K562 (cell line): ENCODE results near the gene PRR30. TPM values are rescaled to one million over a fixed set of nuclear protein-coding genes. Genes with fewer than 3 reads are reported as not detected.

Experiments used
- BRD4 ChIP-seq: fragments of 200-600 bp; sonication (generic); IDR thresholded peaks from 2 replicates; pipeline ENCODE4 v1.6.1; 2017; ENCODE audit warnings: inconsistent platforms
- CBX8 ChIP-seq: fragments of 200-600 bp; sonication (generic); IDR thresholded peaks from 2 replicates; pipeline ENCODE4 v1.6.1; 2012; ENCODE audit warnings: borderline replicate concordance, mixed run types, low read depth, mild to moderate bottlenecking, moderate library complexity, mixed read lengths, low read length, control low read depth, inconsistent platforms; ENCODE audit not compliant: poor library complexity, severe bottlenecking; ENCODE audit errors: extremely low read depth
- CREB3 ChIP-seq: fragments of 450-650 bp; conservative IDR thresholded peaks from 2 replicates; pipeline ENCODE4 v1.6.1; 2016; ENCODE audit warnings: missing genetic modification characterization, low read depth, mild to moderate bottlenecking, missing compliant biosample characterization, moderate library complexity
- FOXK2 ChIP-seq, 2 experiments: fragments of 450-650 bp; IDR thresholded peaks in 1 of 2; conservative IDR thresholded peaks in 1 of 2; 2 replicates each; pipeline ENCODE4 v1.6.1; 2016; ENCODE audit warnings: low read depth in 2 of 2, mild to moderate bottlenecking in 1 of 2
- MEIS2 ChIP-seq: fragments of 450-650 bp; IDR thresholded peaks from 2 replicates; pipeline ENCODE4 v1.6.1; 2014; ENCODE audit warnings: mild to moderate bottlenecking; ENCODE audit not compliant: partially characterized antibody
- PBX2 ChIP-seq, 2 experiments: IDR thresholded peaks in 1 of 2; conservative IDR thresholded peaks in 1 of 2; 2 replicates each; pipeline ENCODE4 v1.6.1; 2016; ENCODE audit warnings: low read depth in 2 of 2, mild to moderate bottlenecking in 1 of 2, missing compliant biosample characterization in 1 of 2, missing genetic modification characterization in 1 of 2, moderate library complexity in 1 of 2
- RBM34 ChIP-seq: fragments of 200-400 bp; formaldehyde crosslinking; IDR thresholded peaks from 2 replicates; pipeline ENCODE4 v1.6.1; 2018; ENCODE audit warnings: low read length, borderline replicate concordance; ENCODE audit not compliant: insufficient read depth
- SMARCA5 ChIP-seq: fragments of 450-650 bp; IDR thresholded peaks from 2 replicates; pipeline ENCODE4 v1.6.1; 2016
- SMARCB1 ChIP-seq: IDR thresholded peaks from 2 replicates; pipeline ENCODE4 v1.6.1; 2011; ENCODE audit warnings: improper control_type of control experiment, low read depth; ENCODE audit not compliant: insufficient read length
- TSC22D4 ChIP-seq: fragments of 450-650 bp; IDR thresholded peaks from 2 replicates; pipeline ENCODE4 v1.6.1; 2016; ENCODE audit warnings: missing genetic modification characterization, missing biosample characterization, control low read depth
- ZC3H11A ChIP-seq: IDR thresholded peaks from 2 replicates; pipeline ENCODE4 v1.6.1; 2012; ENCODE audit warnings: low read depth, low read length, improper control_type of control experiment
- ZFP1 ChIP-seq: fragments of 450-650 bp; formaldehyde crosslinking; IDR thresholded peaks from 2 replicates; pipeline ENCODE4 v1.4.0; 2020; ENCODE audit warnings: mild to moderate bottlenecking, mixed read lengths
- ZNF583 ChIP-seq: fragments of 250-450 bp; sonication (Bioruptor Pico); IDR thresholded peaks from 2 replicates; pipeline ENCODE4 v1.4.0; 2020
- ZNF699 ChIP-seq: fragments of 250-450 bp; sonication (Bioruptor Pico); IDR thresholded peaks from 2 replicates; pipeline ENCODE4 v1.8.0; 2021; ENCODE audit warnings: mild to moderate bottlenecking, moderate library complexity; ENCODE audit not compliant: insufficient replicate concordance
- ZNF830 ChIP-seq: fragments of 250-450 bp; sonication (Bioruptor Pico); IDR thresholded peaks from 2 replicates; pipeline ENCODE4 v1.5.0; 2021; ENCODE audit warnings: mild to moderate bottlenecking
- polyA plus RNA-seq, 8 experiments: library from polyadenylated mRNA; depleted of rRNA in 4 of 8; stranded (reverse) in 5 of 8; unstranded in 3 of 8; fragments of >200 nt; fragmentation: Nextera tagmentation in 2 of 8; fragmentation: Illumina TruSeq in 1 of 8; extraction: Ambion mirVana in 2 of 8; extraction: Trizol in 1 of 8; gene quantifications; 2 replicates each; pipeline versions ENCODE4 v1.2.1 to v1.2.3, GENCODE V29; 2011 to 2014; ENCODE audit warnings: inconsistent platforms in 1 of 8, missing spikeins in 1 of 8
- total RNA-seq, 7 experiments: library from RNA; depleted of rRNA in 6 of 7; stranded (reverse); fragments of >200 nt in 6 of 7; fragmentation: Illumina TruSeq in 2 of 7; extraction: Trizol in 2 of 7; gene quantifications; 2 replicates each; pipeline versions ENCODE4 v1.2.1 to v1.2.3, GENCODE V29; 2011 to 2021; ENCODE audit warnings: low replicate concordance in 1 of 7
- TF ChIP-seq, protein P1 (sequence below): fragments of 450-650 bp; IDR thresholded peaks from 2 replicates; pipeline ENCODE4 v1.6.1; 2016
- TF ChIP-seq, protein P2 (sequence below): sonication (generic); formaldehyde crosslinking; IDR thresholded peaks from 2 replicates; pipeline ENCODE4 v1.8.0; 2023; ENCODE audit warnings: missing genetic modification reagents, mild to moderate bottlenecking, borderline replicate concordance

The PRR30 gene
- total and polyA plus RNA-seq, 9 of the 15 experiments (the other 6 are each of a cell fraction or from before 2014, with no cell fraction given), result not detected

GRCh38 chr2:27126252-27126710 lies 12.9 kb downstream of the PRR30 start (continued):
- TF ChIP-seq PBX2 (CRISPR knock-in tag; IDR thresholded peaks at IDR 0.05; ENCODE audit: low read depth), result no peak
- peak; percentile 24; the same call in 1 of the 2 replicates for TF ChIP-seq PBX2 (tag; conservative IDR thresholded peaks at IDR 0.05; ENCODE audit: low read depth)
- peak; percentile 29 for TF ChIP-seq MEIS2
- TF ChIP-seq SMARCA5, result no peak
- TF ChIP-seq FOXK2 (conservative IDR thresholded peaks at IDR 0.05 in 1 of 2, IDR thresholded peaks at IDR 0.05 in 1 of 2; ENCODE audit: low read depth in 2 of 2), result no peak
- TF ChIP-seq, protein P1, sequence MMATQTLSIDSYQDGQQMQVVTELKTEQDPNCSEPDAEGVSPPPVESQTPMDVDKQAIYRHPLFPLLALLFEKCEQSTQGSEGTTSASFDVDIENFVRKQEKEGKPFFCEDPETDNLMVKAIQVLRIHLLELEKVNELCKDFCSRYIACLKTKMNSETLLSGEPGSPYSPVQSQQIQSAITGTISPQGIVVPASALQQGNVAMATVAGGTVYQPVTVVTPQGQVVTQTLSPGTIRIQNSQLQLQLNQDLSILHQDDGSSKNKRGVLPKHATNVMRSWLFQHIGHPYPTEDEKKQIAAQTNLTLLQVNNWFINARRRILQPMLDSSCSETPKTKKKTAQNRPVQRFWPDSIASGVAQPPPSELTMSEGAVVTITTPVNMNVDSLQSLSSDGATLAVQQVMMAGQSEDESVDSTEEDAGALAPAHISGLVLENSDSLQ, result peak; percentile 60; the same call in 1 of the 2 replicates
- no peak for TF ChIP-seq ZNF699
- no peak for TF ChIP-seq ZNF830 (CRISPR knock-in tag)
- TF ChIP-seq CREB3 (tag), result no peak
- no peak for TF ChIP-seq SMARCB1
- TF ChIP-seq RBM34, result no peak
- no peak for TF ChIP-seq ZC3H11A
- TF ChIP-seq TSC22D4 (tag), result no peak
- TF ChIP-seq ZFP1 (CRISPR knock-in tag), result no peak
- no peak for TF ChIP-seq CBX8
- TF ChIP-seq ZNF583, result no peak
- TF ChIP-seq, protein P2, sequence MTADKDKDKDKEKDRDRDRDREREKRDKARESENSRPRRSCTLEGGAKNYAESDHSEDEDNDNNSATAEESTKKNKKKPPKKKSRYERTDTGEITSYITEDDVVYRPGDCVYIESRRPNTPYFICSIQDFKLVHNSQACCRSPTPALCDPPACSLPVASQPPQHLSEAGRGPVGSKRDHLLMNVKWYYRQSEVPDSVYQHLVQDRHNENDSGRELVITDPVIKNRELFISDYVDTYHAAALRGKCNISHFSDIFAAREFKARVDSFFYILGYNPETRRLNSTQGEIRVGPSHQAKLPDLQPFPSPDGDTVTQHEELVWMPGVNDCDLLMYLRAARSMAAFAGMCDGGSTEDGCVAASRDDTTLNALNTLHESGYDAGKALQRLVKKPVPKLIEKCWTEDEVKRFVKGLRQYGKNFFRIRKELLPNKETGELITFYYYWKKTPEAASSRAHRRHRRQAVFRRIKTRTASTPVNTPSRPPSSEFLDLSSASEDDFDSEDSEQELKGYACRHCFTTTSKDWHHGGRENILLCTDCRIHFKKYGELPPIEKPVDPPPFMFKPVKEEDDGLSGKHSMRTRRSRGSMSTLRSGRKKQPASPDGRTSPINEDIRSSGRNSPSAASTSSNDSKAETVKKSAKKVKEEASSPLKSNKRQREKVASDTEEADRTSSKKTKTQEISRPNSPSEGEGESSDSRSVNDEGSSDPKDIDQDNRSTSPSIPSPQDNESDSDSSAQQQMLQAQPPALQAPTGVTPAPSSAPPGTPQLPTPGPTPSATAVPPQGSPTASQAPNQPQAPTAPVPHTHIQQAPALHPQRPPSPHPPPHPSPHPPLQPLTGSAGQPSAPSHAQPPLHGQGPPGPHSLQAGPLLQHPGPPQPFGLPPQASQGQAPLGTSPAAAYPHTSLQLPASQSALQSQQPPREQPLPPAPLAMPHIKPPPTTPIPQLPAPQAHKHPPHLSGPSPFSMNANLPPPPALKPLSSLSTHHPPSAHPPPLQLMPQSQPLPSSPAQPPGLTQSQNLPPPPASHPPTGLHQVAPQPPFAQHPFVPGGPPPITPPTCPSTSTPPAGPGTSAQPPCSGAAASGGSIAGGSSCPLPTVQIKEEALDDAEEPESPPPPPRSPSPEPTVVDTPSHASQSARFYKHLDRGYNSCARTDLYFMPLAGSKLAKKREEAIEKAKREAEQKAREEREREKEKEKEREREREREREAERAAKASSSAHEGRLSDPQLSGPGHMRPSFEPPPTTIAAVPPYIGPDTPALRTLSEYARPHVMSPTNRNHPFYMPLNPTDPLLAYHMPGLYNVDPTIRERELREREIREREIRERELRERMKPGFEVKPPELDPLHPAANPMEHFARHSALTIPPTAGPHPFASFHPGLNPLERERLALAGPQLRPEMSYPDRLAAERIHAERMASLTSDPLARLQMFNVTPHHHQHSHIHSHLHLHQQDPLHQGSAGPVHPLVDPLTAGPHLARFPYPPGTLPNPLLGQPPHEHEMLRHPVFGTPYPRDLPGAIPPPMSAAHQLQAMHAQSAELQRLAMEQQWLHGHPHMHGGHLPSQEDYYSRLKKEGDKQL, result no peak
- no peak for TF ChIP-seq BRD4
